H1 (cell line): Measurements from ENCODE around the gene RTTN. TPM values are rescaled to one million over a fixed set of nuclear protein-coding genes. Genes with fewer than 3 reads are reported as not detected.
A peak's percentile ranks its signal among the peaks of the same experiment; 100 is the strongest.

Source experiments
- CTCF ChIA-PET: fragments of 300-600 bp; sonication (Branson Sonifier 250); formaldehyde crosslinking; loops from one replicate; lab custom pipeline; 2021; ENCODE audit not compliant: partially characterized antibody; lab: Charles Lee
- POLR2A ChIA-PET: fragments of 300-600 bp; sonication (Branson Sonifier 250); formaldehyde crosslinking; loops from one replicate; lab custom pipeline; 2021; ENCODE audit warnings: inconsistent platforms; ENCODE audit not compliant: partially characterized antibody; lab: Charles Lee
- DNase-seq, 2 experiments: peaks; one replicate each; pipeline versions ENCODE4 v3.0.0 to v3.0.0-alpha.2; 2010 to 2022; ENCODE audit warnings: low spot score in 2 of 2, low read depth in 1 of 2, mixed read lengths in 1 of 2
- FAIRE-seq: peaks from 2 replicates; lab custom pipeline; 2011; peaks lifted over from hg19 to GRCh38; lab: Jason Lieb, UNC
- H2AFZ ChIP-seq: 2 replicates; pipeline ENCODE4 v1.8.1; 2012; ENCODE audit warnings: low read length, inconsistent platforms
- H2AK5ac ChIP-seq: 2 replicates; pipeline ENCODE4 v1.6.1; 2013; ENCODE audit warnings: low read depth, low read length
- H2BK120ac ChIP-seq: replicated peaks from 2 replicates; pipeline ENCODE3; 2013; ENCODE audit warnings: low read depth, low read length, inconsistent platforms
- H2BK12ac ChIP-seq: 2 replicates; pipeline ENCODE4 v1.6.1; 2013; ENCODE audit warnings: low read depth, low read length
- H2BK15ac ChIP-seq: 2 replicates; pipeline ENCODE4 v1.6.1; 2013; ENCODE audit warnings: low read length
- H2BK20ac ChIP-seq: 2 replicates; pipeline ENCODE4 v1.6.1; 2013; ENCODE audit warnings: low read length
- H2BK5ac ChIP-seq: 2 replicates; pipeline ENCODE4 v1.6.1; 2013; ENCODE audit warnings: low read depth, low read length
- H3K14ac ChIP-seq: 2 replicates; pipeline ENCODE4 v1.6.1; 2013; ENCODE audit warnings: inconsistent platforms; ENCODE audit not compliant: insufficient read length
- H3K18ac ChIP-seq: 2 replicates; pipeline ENCODE4 v1.6.1; 2013; ENCODE audit warnings: low read length; ENCODE audit errors: extremely low read depth
- H3K23ac ChIP-seq: 2 replicates; pipeline ENCODE4 v1.6.1; 2013; ENCODE audit warnings: inconsistent platforms; ENCODE audit not compliant: insufficient read length
- H3K23me2 ChIP-seq: 2 replicates; pipeline ENCODE4 v1.6.1; 2013; ENCODE audit warnings: low read depth, low read length
- H3K27ac ChIP-seq: 2 replicates; pipeline ENCODE4 v1.6.1; 2011; ENCODE audit warnings: low read depth, low read length, inconsistent platforms
- H3K27me3 ChIP-seq, 4 experiments: replicated peaks in 1 of 4; 1 replicate in 1 of 4; 2 replicates in 3 of 4; pipeline versions ENCODE4 v1.6.1 to v1.8.1; 2011 to 2013; ENCODE audit warnings: low read length in 3 of 4, mild to moderate bottlenecking in 3 of 4, inconsistent platforms in 2 of 4, mixed read lengths in 2 of 4, moderate library complexity in 1 of 4; ENCODE audit not compliant: control insufficient read depth in 3 of 4, insufficient read depth in 3 of 4; ENCODE audit errors: extremely low read depth in 1 of 4
- H3K36me3 ChIP-seq, 4 experiments: 2 replicates each; pipeline versions ENCODE4 v1.6.1 to v1.8.1; 2011 to 2013; ENCODE audit warnings: mild to moderate bottlenecking in 4 of 4, low read length in 3 of 4, moderate library complexity in 2 of 4, control low read depth in 1 of 4, inconsistent platforms in 1 of 4; ENCODE audit not compliant: insufficient read depth in 4 of 4, control insufficient read depth in 2 of 4
- H3K4ac ChIP-seq: replicated peaks from 2 replicates; pipeline ENCODE3; 2013; ENCODE audit warnings: low read length, low read depth, mixed read lengths, inconsistent platforms; ENCODE audit not compliant: insufficient read length
- H3K4me1 ChIP-seq, 4 experiments: replicated peaks in 1 of 4; 1 replicate in 1 of 4; 2 replicates in 3 of 4; pipeline versions ENCODE4 v1.6.1 to v1.8.1; 2011 to 2013; ENCODE audit warnings: low read length in 3 of 4, inconsistent platforms in 2 of 4, mixed read lengths in 1 of 4; ENCODE audit not compliant: insufficient read depth in 4 of 4, control insufficient read depth in 3 of 4
- H3K4me2 ChIP-seq, 2 experiments: 2 replicates each; pipeline versions ENCODE4 v1.6.1 to v1.8.1; 2011 to 2013; ENCODE audit warnings: low read depth in 2 of 2, low read length in 2 of 2, control low read depth in 1 of 2, inconsistent platforms in 1 of 2, mild to moderate bottlenecking in 1 of 2; ENCODE audit not compliant: insufficient read depth in 1 of 2
- H3K4me3 ChIP-seq, 4 experiments: fragments of 200-600, 300-600 bp in 1 of 4; sonication (generic), shearing (Covaris generic), sonication (Bioruptor Twin) in 1 of 4; 2 replicates each; pipeline versions ENCODE4 v1.5.1 to v1.8.1; 2011 to 2016; ENCODE audit warnings: low read length in 4 of 4, low read depth in 3 of 4, control low read depth in 2 of 4, inconsistent platforms in 2 of 4, mild to moderate bottlenecking in 2 of 4, mixed read lengths in 1 of 4, moderate library complexity in 1 of 4; ENCODE audit not compliant: insufficient read depth in 2 of 4; ENCODE audit errors: extremely low read depth in 1 of 4
- H3K56ac ChIP-seq: replicated peaks from 2 replicates; pipeline ENCODE3; 2013; ENCODE audit warnings: low read depth, mild to moderate bottlenecking, mixed read lengths, low read length, inconsistent platforms; ENCODE audit not compliant: insufficient read length
- H3K79me1 ChIP-seq: 2 replicates; pipeline ENCODE4 v1.6.1; 2013; ENCODE audit warnings: low read depth, low read length, control low read depth
- H3K79me2 ChIP-seq, 2 experiments: 2 replicates each; pipeline versions ENCODE4 v1.6.1 to v1.8.1; 2012 to 2013; ENCODE audit warnings: low read length in 2 of 2, mild to moderate bottlenecking in 2 of 2, inconsistent platforms in 1 of 2; ENCODE audit not compliant: insufficient read depth in 2 of 2, control insufficient read depth in 1 of 2
- H3K9ac ChIP-seq, 4 experiments: replicated peaks in 1 of 4; 1 replicate in 1 of 4; 2 replicates in 3 of 4; pipeline versions ENCODE4 v1.6.1 to v1.8.1; 2011 to 2013; ENCODE audit warnings: low read depth in 3 of 4, low read length in 3 of 4, control low read depth in 2 of 4, mild to moderate bottlenecking in 2 of 4, moderate library complexity in 2 of 4, inconsistent platforms in 1 of 4; ENCODE audit errors: extremely low read depth in 1 of 4
- H3K9me3 ChIP-seq, 2 experiments: 2 replicates each; pipeline versions ENCODE4 v1.6.1 to v1.8.1; 2012 to 2013; ENCODE audit warnings: mild to moderate bottlenecking in 2 of 2, moderate library complexity in 2 of 2, control low read depth in 1 of 2, inconsistent platforms in 1 of 2, low read depth in 1 of 2, low read length in 1 of 2, mixed read lengths in 1 of 2; ENCODE audit not compliant: insufficient read depth in 2 of 2
- H4K20me1 ChIP-seq, 2 experiments: replicated peaks in 1 of 2; 2 replicates each; pipeline versions ENCODE3 to v1.8.1; 2011 to 2013; ENCODE audit warnings: inconsistent platforms in 2 of 2, low read length in 2 of 2, mild to moderate bottlenecking in 1 of 2; ENCODE audit not compliant: insufficient read depth in 2 of 2, control insufficient read depth in 1 of 2
- H4K5ac ChIP-seq: 2 replicates; pipeline ENCODE4 v1.6.1; 2013; ENCODE audit warnings: low read length, low read depth, mixed read lengths, inconsistent platforms; ENCODE audit not compliant: insufficient read length
- H4K8ac ChIP-seq: 2 replicates; pipeline ENCODE4 v1.8.0; 2013; ENCODE audit warnings: mild to moderate bottlenecking, moderate library complexity, low read length, inconsistent platforms; ENCODE audit not compliant: insufficient read depth; ENCODE audit errors: extremely low read depth
- H4K91ac ChIP-seq: replicated peaks from 2 replicates; pipeline ENCODE3; 2013; ENCODE audit warnings: low read length, mixed read lengths, inconsistent platforms; ENCODE audit not compliant: insufficient read length
- CHD1 ChIP-seq: IDR thresholded peaks from 2 replicates; pipeline ENCODE4 v1.6.1; 2012; ENCODE audit warnings: low read depth, low read length, improper control_type of control experiment
- CHD2 ChIP-seq: IDR thresholded peaks from 2 replicates; pipeline ENCODE4 v1.6.1; 2012; ENCODE audit warnings: low read length, improper control_type of control experiment
- CTBP2 ChIP-seq: IDR thresholded peaks from 2 replicates; pipeline ENCODE4 v1.7.0; 2011; ENCODE audit warnings: borderline replicate concordance, mild to moderate bottlenecking, moderate library complexity, mixed read lengths, low read length; ENCODE audit not compliant: insufficient read depth, insufficient read length
- POU5F1 ChIP-seq: IDR thresholded peaks from 2 replicates; pipeline ENCODE4 v1.6.1; 2011; ENCODE audit warnings: low read depth, mild to moderate bottlenecking, low read length, moderate library complexity
- SIRT6 ChIP-seq: IDR thresholded peaks from one replicate; pipeline ENCODE4 v1.7.1; 2012; ENCODE audit warnings: low read length, inconsistent platforms
- SIX5 ChIP-seq: IDR thresholded peaks from 2 replicates; pipeline ENCODE4 v1.6.1; 2011; ENCODE audit warnings: mild to moderate bottlenecking, low read depth, low read length
- SP1 ChIP-seq: IDR thresholded peaks from 2 replicates; pipeline ENCODE4 v1.6.1; 2011; ENCODE audit warnings: low read depth, low read length
- TAF7 ChIP-seq: optimal IDR thresholded peaks from 2 replicates; pipeline ENCODE3; 2011; ENCODE audit warnings: low read depth, mild to moderate bottlenecking, inconsistent platforms, low read length, moderate library complexity, borderline replicate concordance
- WGBS, 2 experiments: shearing (Covaris generic) in 1 of 2; methylation state at CpG; one replicate each; pipeline versions ENCODE4 v1.1.6 to v1.1.7; 2013 to 2015; ENCODE audit warnings: low lambda C conversion rate in 2 of 2, mixed read lengths in 2 of 2, inconsistent platforms in 1 of 2, low coverage in 1 of 2, missing lambda C conversion rate in 1 of 2; ENCODE audit not compliant: insufficient replicate concordance in 2 of 2, insufficient coverage in 1 of 2, insufficient read length in 1 of 2; ENCODE audit errors: extremely low coverage in 1 of 2, missing lambda C conversion rate in 1 of 2; 5-methylcytosine and 5-hydroxymethylcytosine counted together
- long read RNA-seq, 2 experiments: library from RNA in 1 of 2; library from capped mRNA in 1 of 2; stranded (forward); transcript quantifications; one replicate each; pipeline ENCODE4 v2.0.0, GENCODE V29; 2021; ENCODE audit warnings: inconsistent platforms in 1 of 2
- polyA minus RNA-seq, 3 experiments: library from RNA; depleted of rRNA, polyadenylated mRNA; stranded (reverse); fragments of >200 nt; gene quantifications; 1 replicate in 2 of 3; 2 replicates in 1 of 3; pipeline ENCODE4 v1.2.3, GENCODE V29; 2011
- polyA plus RNA-seq, 7 experiments: library from polyadenylated mRNA; depleted of rRNA in 3 of 7; stranded (reverse) in 5 of 7; unstranded in 2 of 7; fragments of >200 nt in 5 of 7; fragments of 200-250 nt in 2 of 7; gene quantifications; 1 replicate in 5 of 7; 2 replicates in 1 of 7; 4 replicates in 1 of 7; pipeline versions ENCODE4 v1.2.1 to v1.2.3, GENCODE V29; 2011 to 2013; ENCODE audit warnings: missing spikeins in 2 of 7, mixed read lengths in 2 of 7
- total RNA-seq: library from RNA; stranded (reverse); fragmentation: NEBNext Ultra II Directional; extraction: Animal tissue kit (Norgen Biotek cat#: 25700); gene quantifications from 2 replicates; pipeline ENCODE4 v1.2.1, GENCODE V29; 2021

RTTN gene
- total RNA-seq: 20.3 and 21.4 TPM in 2 replicates
- polyA plus RNA-seq (2011; rRNA removed): 6.5 and 9.1 TPM in 2 replicates
- polyA plus RNA-seq (2011; cell fraction: cytosol; rRNA removed): 9.2 TPM
- polyA plus RNA-seq (2011; cell fraction: nucleus; rRNA removed): 22.1 TPM
- polyA plus RNA-seq (2012, experiment 1 of 2): 9.9 to 10.1 TPM (median 10.0 TPM) in 4 replicates
- 1.4 TPM for polyA plus RNA-seq (2012, experiment 2 of 2)
- 9.9 TPM for polyA plus RNA-seq (2013, experiment 1 of 2)
- 8.9 TPM for polyA plus RNA-seq (2013, experiment 2 of 2)
- polyA minus RNA-seq (2011; rRNA and poly(A)+ RNA removed): 47.7 and 62.9 TPM in 2 replicates
- polyA minus RNA-seq (2011; cell fraction: cytosol; rRNA and poly(A)+ RNA removed): 16.4 TPM
- polyA minus RNA-seq (2011; cell fraction: nucleus; rRNA and poly(A)+ RNA removed): 161 TPM
- long read RNA-seq, experiment 1, full-length matches to known transcripts: 1 of 13 reads
- long read RNA-seq, experiment 1, partial matches to known transcripts: 10 of 13 reads
- long read RNA-seq, experiment 1, other reads (novel, unspliced or antisense): 2 of 13 reads
- long read RNA-seq, experiment 2, partial matches to known transcripts: 1 of 2 reads
- long read RNA-seq, experiment 2, other reads (novel, unspliced or antisense): 1 of 2 reads

- Histone ChIP-seq H3K79me1 (no peaks in the 10 kb centered on the region), H3K9me3 (no peaks in the 10 kb centered on the region), H3K4ac (peak within 1 kb of the TSS; percentile 78), H3K14ac (no peak within 1 kb of the TSS), H3K4me1 (no peaks in the 10 kb centered on the region), H3K9ac (peak within 1 kb of the TSS; percentile 76 to 97 (median 92)), H3K23me2 (peaks cover 4% of the 10 kb centered on the region; the same call in 1 of the 2 replicates), H4K20me1 (no peaks in the 10 kb centered on the region), H3K27me3 (no peaks in the 10 kb centered on the region), H3K23ac (no peak within 1 kb of the TSS), H3K4me2 (peak within 1 kb of the TSS; percentile 90 to 91), H3K27ac (peak within 1 kb of the TSS; percentile 98), H2BK12ac (peak within 1 kb of the TSS; percentile 97), H3K56ac (peak within 1 kb of the TSS; percentile 62), H3K36me3 (peaks cover 0 to 4% (median 2%) of the 10 kb centered on the region in 4 experiments; a peak in 2 of 8 replicates), H3K79me2 (peaks cover 0 to 8% of the 10 kb centered on the region in 2 experiments; a peak in 2 of 4 replicates), H2BK5ac (peak within 1 kb of the TSS; percentile 100), H3K18ac (peak within 1 kb of the TSS; percentile 76; the same call in 1 of the 2 replicates), H2AFZ (peak within 1 kb of the TSS; percentile 100), H4K91ac (peak within 1 kb of the TSS; percentile 99), H2BK15ac (peak within 1 kb of the TSS; percentile 83; the same call in 1 of the 2 replicates), H4K8ac (peak within 1 kb of the TSS; percentile 99), H2BK20ac (peak within 1 kb of the TSS; percentile 66; the same call in 1 of the 2 replicates), H2BK120ac (peak within 1 kb of the TSS; percentile 82), H4K5ac (peak within 1 kb of the TSS; percentile 94), H2AK5ac (no peak within 1 kb of the TSS), H3K4me3 (peak within 1 kb of the TSS; percentile 76 to 94 (median 88))
- CTCF ChIA-PET: interaction anchor here (0.6 to 1.4 kb wide), 5 partner anchors 10 to 236 kb away, joined by 3 to 6 read pairs (median 3); no protein-coding TSS in a partner anchor
- DNase-seq: peak; percentile 83 to 95
- POLR2A ChIA-PET: interaction anchor here (0.6 to 1.7 kb wide), 9 partner anchors 11 to 1436 kb away, joined by 3 to 6 read pairs (median 3); no protein-coding TSS in a partner anchor
- 1% methylated on average over 78 of the region's 78 CpGs; no CpG with 5 or more reads in 1 of the 2 experiments for WGBS, 2 experiments
- peak; percentile 69 for FAIRE-seq
- no peak for TF ChIP-seq POU5F1
- TF ChIP-seq SP1: peak; percentile 74; the same call in 1 of the 2 replicates
- TF ChIP-seq CTBP2: peak; percentile 94
- peak; percentile 70 for TF ChIP-seq CHD2
- no peak for TF ChIP-seq TAF7
- no peak for TF ChIP-seq CHD1
- peak; percentile 69 for TF ChIP-seq SIX5
- no peak for TF ChIP-seq SIRT6
Observed at GRCh38 chr18:70205421-70206397, at the start of gene RTTN. RTTN (minus strand) TSS chr18:70205687; CDS start chr18:70205658, 29 bp downstream.
